GM21529 (cell line): ENCODE results near the gene CUL5.
"Not testable (repeated sequence)": the region's sequence is repeated elsewhere in the genome, so short reads cannot be mapped to it uniquely, and the experiment has no call there.

Source experiments
- ATAC-seq: cut with Tn5 transposase; IDR thresholded peaks from one replicate; pipeline ENCODE4 v1.9.1; 2021; ENCODE audit not compliant: unreplicated experiment

CUL5 gene

DNA sequence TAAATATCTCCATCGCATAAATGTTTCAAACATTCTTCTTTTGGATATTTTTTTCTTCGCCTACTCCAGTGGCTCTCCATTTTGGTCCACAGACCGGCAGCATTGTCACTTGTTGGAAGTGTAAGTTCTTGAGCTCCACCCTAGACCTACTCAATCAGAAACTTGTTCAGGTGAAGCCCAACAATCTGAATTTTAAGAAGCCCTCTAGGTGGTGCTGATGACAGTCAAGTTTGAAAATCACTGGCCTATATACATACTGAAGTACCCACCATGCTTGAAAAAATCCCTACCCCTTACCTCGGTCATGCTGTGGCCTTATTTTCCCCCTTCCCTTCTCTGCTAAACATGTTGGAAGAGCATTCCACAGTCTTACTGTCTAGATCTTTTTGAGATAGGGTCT, 102.4 kb downstream of the CUL5 start:
- no peak for ATAC-seq

DNA sequence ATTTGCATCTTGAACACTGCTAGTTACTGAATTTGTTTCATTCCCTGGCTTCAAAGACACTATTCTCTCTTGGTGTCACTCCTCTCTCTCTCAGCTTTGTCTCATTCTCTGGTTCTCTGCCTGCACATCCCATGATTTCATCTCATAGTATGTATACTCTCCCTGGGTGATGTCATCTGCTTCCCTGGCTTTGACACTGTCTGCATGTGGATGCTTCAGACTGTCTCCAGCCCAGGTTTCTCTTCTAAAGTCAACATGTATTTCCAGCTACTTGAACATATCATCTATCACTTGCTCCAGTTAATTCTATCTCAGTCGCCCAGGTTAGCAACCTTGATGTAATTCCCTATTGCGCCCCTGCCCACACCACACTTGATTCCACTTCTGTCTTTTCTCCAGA, 103.4 kb downstream of the CUL5 start:
- ATAC-seq, result no peak

DNA sequence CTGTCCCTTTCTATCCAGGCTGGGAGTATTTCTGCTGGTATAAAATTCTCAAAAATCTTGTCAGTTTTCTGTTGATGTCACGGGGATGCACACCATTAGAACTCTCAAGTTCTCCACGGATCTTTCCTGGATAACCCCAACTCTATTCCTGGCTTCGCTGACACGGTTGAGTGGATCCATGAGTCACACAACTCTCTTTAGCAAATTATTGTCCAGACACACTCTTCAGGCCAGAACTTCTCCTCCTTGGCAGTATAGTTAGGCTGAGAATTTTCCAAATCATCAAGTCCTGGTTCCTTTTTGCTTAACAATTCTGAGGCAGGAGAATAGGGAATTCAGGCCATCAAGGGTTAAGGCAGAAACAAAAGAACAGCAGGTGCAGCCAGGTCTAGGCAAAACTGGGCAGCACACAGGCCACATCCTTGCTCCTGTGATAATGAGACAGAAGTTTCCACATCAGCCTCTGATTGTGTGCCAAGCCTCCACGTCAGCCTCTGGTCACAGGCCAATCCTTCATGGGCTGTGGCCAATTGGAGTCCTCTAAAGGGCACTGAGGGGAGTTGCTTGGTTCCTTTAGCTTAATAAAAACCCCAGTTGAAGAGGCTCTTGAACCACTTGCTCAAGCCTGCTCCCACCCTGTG, 106.9 kb downstream of the CUL5 start:
- no peak for ATAC-seq

DNA sequence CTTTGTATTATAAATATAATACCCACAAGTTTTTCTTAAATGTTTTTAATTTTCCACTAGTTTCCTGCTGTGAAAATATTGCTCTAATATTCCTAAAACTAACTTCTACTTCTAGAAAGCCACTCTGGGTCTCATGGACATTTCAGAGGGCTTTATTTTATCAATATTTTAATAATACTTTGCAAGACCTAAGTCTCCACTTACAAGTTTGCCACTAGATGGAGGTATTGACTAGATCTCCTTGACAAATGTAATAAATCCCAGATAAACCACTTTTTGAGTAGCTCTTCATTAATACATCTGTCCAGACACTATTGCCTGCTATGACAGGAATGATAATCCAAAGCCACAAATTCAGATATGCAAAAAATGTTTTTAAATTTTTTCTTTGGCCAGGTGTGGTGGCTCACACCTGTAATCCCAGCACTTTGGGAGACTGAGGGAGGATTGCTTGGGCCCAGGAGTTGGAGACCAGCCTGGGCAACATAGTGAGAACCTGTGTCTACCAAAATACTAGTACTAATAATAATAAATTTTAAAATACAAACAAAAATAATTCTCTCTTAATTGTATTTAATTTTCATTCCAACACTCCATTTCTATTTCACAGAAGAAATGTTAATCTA, 109.2 kb downstream of the CUL5 start:
- no peak for ATAC-seq

DNA sequence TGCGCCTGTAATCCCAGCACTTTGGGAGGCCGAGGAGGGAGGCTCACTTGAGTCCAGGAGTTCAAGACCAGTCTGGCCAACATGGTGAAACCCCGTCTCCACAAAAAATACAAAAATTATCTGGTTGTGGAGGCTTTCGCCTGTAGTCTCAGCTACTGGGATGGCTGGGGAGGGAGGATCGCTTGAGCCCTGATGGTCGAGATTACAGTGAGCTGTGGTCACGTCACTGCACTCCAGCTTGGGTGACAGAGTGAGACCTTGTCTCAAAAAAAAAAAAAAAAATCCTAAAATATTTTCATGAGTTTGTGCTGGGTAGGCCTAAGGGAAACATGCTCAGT, 112.2 kb downstream of the CUL5 start:
- peak; percentile 14 for ATAC-seq

DNA sequence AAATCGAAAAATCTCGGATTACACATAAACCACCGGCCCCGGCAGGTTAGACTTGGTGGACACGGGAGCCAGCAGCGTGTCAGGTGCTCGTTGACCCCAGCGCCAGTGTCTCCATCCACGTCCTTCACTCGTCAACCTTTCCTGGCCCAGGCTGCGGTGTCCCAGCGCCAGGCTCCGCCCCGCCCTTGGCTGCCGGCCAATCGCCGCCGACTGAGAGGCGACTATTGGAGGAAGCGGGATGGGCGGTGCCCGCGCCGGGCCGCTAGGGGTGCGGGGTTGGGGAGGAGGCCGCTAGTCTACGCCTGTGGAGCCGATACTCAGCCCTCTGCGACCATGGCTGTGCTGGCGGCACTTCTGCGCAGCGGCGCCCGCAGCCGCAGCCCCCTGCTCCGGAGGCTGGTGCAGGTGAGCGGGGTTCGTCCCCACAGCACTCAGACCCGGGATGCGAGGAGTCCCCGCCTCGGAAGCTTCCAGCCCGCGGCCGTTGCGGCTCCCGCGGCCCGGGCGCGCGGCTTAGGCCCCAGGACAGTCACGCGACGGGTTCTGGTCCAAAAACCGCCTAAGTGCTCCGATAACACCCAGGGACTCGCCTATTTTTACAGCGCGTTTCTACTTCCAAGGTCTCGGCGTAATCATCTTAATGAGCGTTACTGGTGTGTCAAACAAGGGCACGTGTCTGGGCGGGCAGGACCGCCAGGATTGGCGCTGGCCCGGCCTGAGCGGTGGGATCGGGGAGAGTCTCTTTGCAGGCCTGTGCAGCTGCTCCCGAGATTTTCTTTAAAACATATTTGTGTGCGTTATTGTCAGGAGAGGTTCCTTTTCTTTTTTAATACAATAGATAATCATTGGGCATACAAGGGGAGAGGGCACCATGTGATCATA, 112.8 kb downstream of the CUL5 start, which contains the start of gene ACAT1:
Gene ACAT1 (plus strand): TSS at position 294 of the 882 bp plus-strand sequence. CDS start 40 bp downstream, at position 334.
- ATAC-seq, result peak; percentile 97

DNA sequence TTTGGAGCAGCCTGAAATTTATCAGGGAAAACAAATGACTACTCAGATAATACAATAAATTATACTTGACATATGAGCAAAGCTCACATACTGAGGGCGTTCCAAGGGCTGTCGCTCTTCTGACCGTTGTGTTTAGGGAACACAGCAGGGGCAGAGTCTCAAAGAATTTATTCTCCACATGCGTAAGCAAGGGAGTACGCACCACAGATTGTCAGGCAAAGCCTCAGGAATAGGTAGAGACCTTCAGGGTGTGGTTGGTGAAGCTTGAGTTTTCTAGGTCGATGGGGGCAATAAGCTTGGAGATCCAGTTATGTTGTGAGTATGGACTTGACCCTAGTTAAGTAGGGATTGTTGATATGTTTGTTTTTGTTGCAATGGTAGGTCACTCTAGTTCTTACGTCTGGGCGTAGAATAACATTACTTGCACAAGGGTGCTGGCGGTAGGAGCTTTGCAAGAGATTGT, 113.5 kb downstream of the CUL5 start:
- ATAC-seq, result no peak

DNA sequence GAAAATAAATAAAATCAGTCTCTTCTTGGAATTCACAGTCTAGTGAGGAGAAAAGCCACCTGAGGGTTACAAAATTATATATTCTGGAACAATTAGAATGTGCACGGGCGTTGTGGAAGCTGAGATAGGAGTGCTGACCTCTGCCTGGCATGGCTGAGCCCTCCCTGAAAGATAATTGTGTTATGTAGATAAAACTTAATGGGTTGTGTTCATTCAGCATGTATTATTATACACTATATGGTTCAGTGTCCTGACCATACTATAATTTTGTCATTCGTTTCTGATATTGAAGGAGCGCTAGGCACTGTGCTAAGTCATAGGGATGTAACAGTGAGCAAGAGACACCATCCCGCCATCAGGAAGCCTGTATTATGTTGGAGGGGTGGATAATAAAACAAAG, 116.4 kb downstream of the CUL5 start:
- ATAC-seq, result no peak

DNA sequence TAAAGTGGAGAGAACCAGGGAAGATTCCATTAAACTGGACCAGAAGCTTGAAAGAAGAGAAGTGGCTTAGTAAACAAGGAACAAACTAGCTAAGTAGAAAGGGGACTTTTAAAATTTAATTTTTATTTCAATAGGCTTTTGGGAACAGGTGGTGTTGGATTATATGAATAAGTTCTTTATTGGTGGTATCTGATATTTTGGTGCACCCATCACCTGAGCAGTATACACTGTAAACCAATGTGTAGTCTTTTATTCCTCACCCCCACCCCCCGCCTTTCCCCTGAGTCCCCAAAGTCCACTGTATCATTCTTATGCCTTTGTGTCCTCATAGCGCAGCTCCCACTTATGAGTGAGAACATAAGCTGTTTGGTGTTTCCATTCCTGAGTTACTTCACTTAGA, 120.1 kb downstream of the CUL5 start:
- no peak for ATAC-seq

DNA sequence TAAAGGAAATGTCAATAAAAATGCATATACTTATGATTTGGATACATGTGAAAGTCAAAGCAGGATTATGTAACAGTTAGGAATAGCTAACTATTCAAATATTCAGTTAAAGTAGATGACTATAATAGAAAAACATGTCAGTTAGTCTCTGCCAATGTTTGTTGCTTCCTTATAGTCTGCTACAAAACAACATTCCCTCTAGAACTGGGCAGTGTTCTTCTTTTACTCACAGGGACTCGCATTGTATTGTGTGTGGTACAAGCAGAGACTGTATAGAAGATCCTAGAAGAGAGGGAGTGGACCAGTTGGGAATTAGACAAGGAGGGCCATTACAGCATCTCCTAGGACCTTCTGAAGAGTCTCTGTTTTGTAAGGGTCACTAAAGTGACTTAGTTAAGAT, 123.3 kb downstream of the CUL5 start:
- no peak for ATAC-seq

DNA sequence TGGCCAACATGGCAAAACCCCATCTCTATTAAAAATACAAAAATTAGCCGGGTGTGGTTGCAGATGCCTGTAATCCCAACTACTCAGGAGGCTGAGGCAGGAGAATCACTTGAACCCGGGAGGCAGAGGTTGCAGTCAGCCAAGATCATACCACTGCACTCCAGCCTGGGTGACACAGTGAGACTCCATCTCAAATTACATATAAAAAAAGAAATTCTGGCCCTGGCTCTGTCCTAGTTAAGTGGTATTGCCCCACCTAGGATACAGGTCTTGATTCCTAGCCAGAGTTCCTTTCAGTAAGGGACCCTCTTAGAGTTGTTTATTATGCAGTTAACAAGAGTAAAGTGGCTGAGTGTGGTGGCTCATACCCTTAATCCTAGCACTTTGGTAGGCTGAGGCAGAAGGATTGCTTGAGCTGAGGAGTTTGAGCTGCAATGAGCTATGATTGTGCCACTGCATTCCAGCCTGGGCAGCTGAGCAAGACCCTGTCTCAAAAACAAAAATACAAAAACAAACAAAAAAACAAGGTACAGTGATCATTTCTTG, 124.4 kb downstream of the CUL5 start:
- ATAC-seq, result not testable (repeated sequence)

DNA sequence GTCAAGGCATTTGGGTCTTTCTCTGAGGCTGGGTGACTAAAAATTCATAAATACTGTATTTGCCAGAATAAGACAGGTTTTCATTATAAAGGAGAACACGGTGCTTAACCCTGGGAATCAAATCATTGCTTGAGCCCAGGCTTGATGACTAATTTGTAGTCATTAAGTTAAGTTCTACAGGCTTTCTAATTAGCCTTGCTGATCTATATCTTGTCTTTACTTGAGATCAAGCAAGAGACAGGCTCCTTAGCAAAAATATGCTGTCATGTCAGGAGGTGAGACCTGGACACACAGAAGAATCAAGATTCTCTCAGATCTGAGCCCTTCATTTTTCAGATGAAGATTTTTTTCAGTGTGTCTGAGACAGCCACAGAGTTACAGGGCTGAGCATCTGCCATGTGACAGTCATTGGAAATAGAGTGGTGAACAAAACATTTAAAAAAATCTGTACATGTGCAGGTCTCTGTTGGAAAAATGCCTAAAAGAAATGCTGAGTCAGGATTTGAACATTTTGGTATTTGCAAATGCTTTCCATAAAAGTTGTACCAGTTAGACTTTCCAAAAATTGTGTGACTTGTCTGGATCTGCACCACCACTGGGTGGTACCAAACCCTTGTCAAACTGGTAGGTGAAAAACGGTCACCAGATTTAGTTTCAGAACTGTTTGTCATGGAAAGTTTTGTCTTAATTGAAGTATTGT, 127.3 kb downstream of the CUL5 start:
- peak; percentile 59 for ATAC-seq

DNA sequence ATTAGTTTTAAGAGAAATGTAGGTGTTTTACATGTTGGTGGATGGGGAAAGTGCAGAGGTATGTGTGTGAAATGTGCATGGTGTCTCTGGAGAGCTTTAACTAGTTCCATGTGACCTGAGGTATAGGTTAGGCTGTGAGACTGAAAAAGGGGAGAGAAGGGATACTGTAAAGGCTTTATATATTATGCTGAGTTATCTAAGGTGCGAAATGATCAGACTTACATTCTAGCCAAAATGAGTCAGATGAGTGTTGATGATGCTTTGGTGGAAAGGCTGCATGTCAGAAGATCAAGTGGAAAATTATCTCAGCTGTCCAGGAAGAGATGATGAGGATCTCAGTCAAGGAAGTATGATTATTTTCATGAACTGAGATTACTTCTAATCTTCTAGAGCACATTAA, 128.5 kb downstream of the CUL5 start:
- ATAC-seq, result no peak

DNA sequence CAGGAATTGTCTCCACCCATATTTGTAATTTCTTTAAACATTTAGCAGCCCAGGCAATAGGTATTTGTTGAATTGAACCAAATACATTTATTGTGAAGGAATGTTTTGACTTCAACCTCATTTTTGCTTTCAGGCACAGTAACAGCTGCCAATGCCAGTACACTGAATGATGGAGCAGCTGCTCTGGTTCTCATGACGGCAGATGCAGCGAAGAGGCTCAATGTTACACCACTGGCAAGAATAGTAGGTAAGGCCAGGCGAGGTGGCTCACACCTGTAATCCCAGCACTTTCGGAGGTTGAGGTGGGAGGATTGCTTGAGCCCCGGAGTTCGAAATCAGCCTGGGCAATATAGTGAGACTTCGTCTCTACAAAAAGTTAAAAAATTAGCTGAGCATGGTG, 133.6 kb downstream of the CUL5 start:
- no peak for ATAC-seq

DNA sequence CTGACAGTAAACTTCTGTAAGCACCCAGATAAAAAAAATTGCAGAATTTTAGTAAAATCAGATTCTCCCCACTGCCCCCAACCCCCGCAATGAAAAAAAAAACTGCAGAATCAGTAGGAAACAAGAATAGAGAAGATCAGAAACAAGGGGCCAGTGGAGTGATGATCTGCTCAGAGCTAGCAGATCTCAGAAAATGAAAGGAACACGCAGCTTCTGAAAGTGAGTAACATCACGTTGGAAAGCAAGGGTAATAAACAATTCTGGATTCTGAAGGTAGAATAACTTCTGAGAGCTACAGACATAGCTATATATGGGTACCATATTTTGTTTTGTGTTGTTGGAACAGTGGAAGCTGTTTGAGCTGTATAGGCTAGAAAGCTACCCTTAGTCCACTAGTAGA, 135.9 kb downstream of the CUL5 start:
- no peak for ATAC-seq

DNA sequence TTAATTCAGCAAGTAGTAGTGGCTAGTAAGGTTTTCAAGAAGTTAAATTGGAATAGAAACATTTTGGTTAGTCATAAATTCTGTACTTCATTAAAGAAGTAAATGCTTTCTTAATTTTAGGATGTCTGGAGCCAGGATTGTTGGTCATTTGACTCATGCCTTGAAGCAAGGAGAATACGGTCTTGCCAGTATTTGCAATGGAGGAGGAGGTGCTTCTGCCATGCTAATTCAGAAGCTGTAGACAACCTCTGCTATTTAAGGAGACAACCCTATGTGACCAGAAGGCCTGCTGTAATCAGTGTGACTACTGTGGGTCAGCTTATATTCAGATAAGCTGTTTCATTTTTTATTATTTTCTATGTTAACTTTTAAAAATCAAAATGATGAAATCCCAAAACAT, 138.5 kb downstream of the CUL5 start:
- ATAC-seq, result no peak

DNA sequence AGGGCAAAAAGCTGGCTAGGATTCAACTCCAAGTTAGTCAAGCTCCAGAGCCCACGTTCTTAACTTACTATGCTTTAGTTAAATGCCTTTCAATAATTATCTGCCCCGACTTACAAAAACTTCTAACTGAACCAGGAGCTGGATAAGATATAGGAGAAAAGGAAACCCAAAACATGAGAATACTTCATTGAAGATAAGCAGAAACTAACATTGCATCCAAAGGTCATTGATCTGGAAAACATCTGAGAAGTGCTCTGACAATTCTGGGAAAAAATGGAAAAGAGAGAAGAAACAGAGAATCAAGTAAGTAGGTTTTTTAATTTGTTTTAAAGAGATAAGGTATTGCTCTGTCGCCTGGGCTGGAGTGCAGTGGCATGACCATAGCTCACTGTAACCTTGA, 139.9 kb downstream of the CUL5 start:
- ATAC-seq, result no peak

DNA sequence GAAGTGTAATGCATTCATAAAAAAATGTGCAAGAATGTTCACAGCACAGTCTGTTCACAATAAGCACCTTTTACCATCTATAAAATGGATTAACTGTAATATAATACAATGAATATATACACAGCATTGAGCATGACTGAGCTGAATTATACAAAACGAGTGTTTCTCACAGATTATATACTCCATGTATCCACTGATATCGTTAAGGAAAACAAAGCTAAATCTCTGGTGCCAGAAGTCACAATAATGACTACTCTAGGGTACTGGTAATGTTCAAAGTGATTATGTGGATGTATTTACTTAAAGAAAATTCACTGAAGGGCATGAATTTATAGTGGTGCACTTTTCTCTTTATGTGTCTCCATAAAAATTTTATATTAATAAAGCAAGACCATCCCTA, 145.9 kb downstream of the CUL5 start:
- ATAC-seq, result no peak
